Measurements from ENCODE around the gene ATP1A1.
A peak's percentile ranks its signal among the peaks of the same experiment; 100 is the strongest.

Gene ATP1A1

GRCh38 chr1:116372651-116373430 is at the start of gene ATP1A1:
TSS of gene ATP1A1 (plus strand) at chr1:116373244. CDS start at chr1:116373512, 268 bp downstream.
- DNase-seq (ENCODE audit: low read depth, low spot score), result peak; percentile 98

- DNase-seq (ENCODE audit: low read depth, low spot score), result no peak
These were observed 49.6 kb upstream of the ATP1A1 start for GRCh38 chr1:116323491-116323890.

- DNase-seq (ENCODE audit: low read depth, low spot score), result no peak
These were observed 48.6 kb upstream of the ATP1A1 start for GRCh38 chr1:116324411-116324810.

- no peak for DNase-seq (ENCODE audit: low read depth, low spot score)
These were observed 47.9 kb upstream of the ATP1A1 start for GRCh38 chr1:116325104-116325503.

GRCh38 chr1:116325922-116326321 is 47.1 kb upstream of the ATP1A1 start:
- no peak for DNase-seq (ENCODE audit: low read depth, low spot score)

- no peak for DNase-seq (ENCODE audit: low read depth, low spot score)
These were observed 46.6 kb upstream of the ATP1A1 start for GRCh38 chr1:116326486-116326885.

GRCh38 chr1:116328671-116329070 is 44.4 kb upstream of the ATP1A1 start:
- DNase-seq (ENCODE audit: low read depth, low spot score), result no peak

- DNase-seq (ENCODE audit: low read depth, low spot score), result no peak
These were observed 43.3 kb upstream of the ATP1A1 start for GRCh38 chr1:116329524-116330341.

- DNase-seq (ENCODE audit: low read depth, low spot score), result no peak
These were observed 42.7 kb upstream of the ATP1A1 start for GRCh38 chr1:116330342-116330652.

- no peak for DNase-seq (ENCODE audit: low read depth, low spot score)
These were observed 42.2 kb upstream of the ATP1A1 start for GRCh38 chr1:116330846-116331245.

GRCh38 chr1:116331523-116331922 is 41.5 kb upstream of the ATP1A1 start:
- no peak for DNase-seq (ENCODE audit: low read depth, low spot score)

- no peak for DNase-seq (ENCODE audit: low read depth, low spot score)
These were observed 40.6 kb upstream of the ATP1A1 start for GRCh38 chr1:116332451-116332850.

GRCh38 chr1:116333171-116334014 is 39.7 kb upstream of the ATP1A1 start:
- no peak for DNase-seq (ENCODE audit: low read depth, low spot score)

- peak; percentile 52 for DNase-seq (ENCODE audit: low read depth, low spot score)
These were observed 39.0 kb upstream of the ATP1A1 start for GRCh38 chr1:116334015-116334547.

GRCh38 chr1:116334868-116335635 is 38.0 kb upstream of the ATP1A1 start:
- DNase-seq (ENCODE audit: low read depth, low spot score), result no peak

GRCh38 chr1:116335850-116336624 is 37.0 kb upstream of the ATP1A1 start:
- no peak for DNase-seq (ENCODE audit: low read depth, low spot score)

GRCh38 chr1:116337398-116337797 is 35.6 kb upstream of the ATP1A1 start:
- no peak for DNase-seq (ENCODE audit: low read depth, low spot score)

GRCh38 chr1:116338400-116338799 is 34.6 kb upstream of the ATP1A1 start:
- no peak for DNase-seq (ENCODE audit: low read depth, low spot score)

GRCh38 chr1:116340506-116341231 is 32.4 kb upstream of the ATP1A1 start:
- no peak for DNase-seq (ENCODE audit: low read depth, low spot score)

- DNase-seq (ENCODE audit: low read depth, low spot score), result no peak
These were observed 30.0 kb upstream of the ATP1A1 start for GRCh38 chr1:116343019-116343418.

Measured in astrocyte of the hippocampus (primary cell).